Measurements from ENCODE around the gene GABRB3. TPM values are rescaled to one million over a fixed set of nuclear protein-coding genes. Genes with fewer than 3 reads are reported as not detected.

GABRB3 gene
- polyA plus RNA-seq, 1 donor from 2014 or later: 78.3 TPM

- peaks cover 34% of the 10 kb centered on the region for H3K79me2 ChIP-seq (replicated peaks; ENCODE audit: insufficient read depth, low read length)
- no peaks in the 10 kb centered on the region for H4K20me1 ChIP-seq (ENCODE audit: insufficient read depth)
- H3K9ac ChIP-seq (ENCODE audit: low read length): no peak overlapping the region
- no peaks in the 10 kb centered on the region for H3K9me3 ChIP-seq (ENCODE audit: low read length)
- H3K27me3 ChIP-seq (ENCODE audit: insufficient read depth, low read depth, low read length): no peaks in the 10 kb centered on the region
- H3K27ac ChIP-seq (ENCODE audit: low read length): no peak overlapping the region
- no peak overlapping the region for H2AFZ ChIP-seq (ENCODE audit: low read depth, low read length)
- no peaks in the 10 kb centered on the region for H3K36me3 ChIP-seq (ENCODE audit: insufficient read depth, low read length)
- TF ChIP-seq CTCF (IDR thresholded peaks at IDR 0.05; ENCODE audit: poor library complexity, severe bottlenecking) (no peak), TAF1 (IDR thresholded peaks at IDR 0.05; ENCODE audit: low read depth) (no peak), EZH2 (IDR thresholded peaks at IDR 0.05; ENCODE audit: borderline replicate concordance, insufficient read depth, low read length, poor library complexity, severe bottlenecking) (no peak), POLR2AphosphoS5 (IDR thresholded peaks at IDR 0.05) (no peak), REST (IDR thresholded peaks at IDR 0.05; ENCODE audit: borderline replicate concordance) (no peak), RAD21 (conservative IDR thresholded peaks at IDR 0.05) (no peak), MXI1 (conservative IDR thresholded peaks at IDR 0.05; ENCODE audit: poor library complexity, severe bottlenecking) (no peak), EP300 (conservative IDR thresholded peaks at IDR 0.05; ENCODE audit: poor library complexity, severe bottlenecking) (no peak), SMC3 (conservative IDR thresholded peaks at IDR 0.05; ENCODE audit: poor library complexity) (no peak)
- no peak overlapping the region for H3K4me2 ChIP-seq (ENCODE audit: low read length)
- no peak overlapping the region for H3K4me3 ChIP-seq (ENCODE audit: low read length)
- H3K9me2 ChIP-seq (ENCODE audit: insufficient read depth, low read length): no peaks in the 10 kb centered on the region
- no peaks in the 10 kb centered on the region for H3F3A ChIP-seq (ENCODE audit: insufficient read depth, low read length, poor library complexity, severe bottlenecking)
Observed at GRCh38 chr15:26690778-26691177, 82.1 kb downstream of the GABRB3 start.

- Histone ChIP-seq H3F3A (ENCODE audit: insufficient read depth, low read length, poor library complexity, severe bottlenecking) (no peaks in the 10 kb centered on the region), H3K79me2 (replicated peaks; ENCODE audit: insufficient read depth, low read length) (peaks cover 29% of the 10 kb centered on the region), H3K9me2 (ENCODE audit: insufficient read depth, low read length) (no peaks in the 10 kb centered on the region), H3K4me2 (ENCODE audit: low read length) (no peak overlapping the region), H3K9ac (ENCODE audit: low read length) (no peak overlapping the region), H3K27ac (ENCODE audit: low read length) (no peak overlapping the region), H3K36me3 (ENCODE audit: insufficient read depth, low read length) (no peaks in the 10 kb centered on the region), H2AFZ (ENCODE audit: low read depth, low read length) (no peak overlapping the region), H4K20me1 (ENCODE audit: insufficient read depth) (no peaks in the 10 kb centered on the region), H3K9me3 (ENCODE audit: low read length) (no peaks in the 10 kb centered on the region), H3K27me3 (ENCODE audit: insufficient read depth, low read depth, low read length) (no peaks in the 10 kb centered on the region), H3K4me3 (ENCODE audit: low read length) (no peak overlapping the region)
- no peak for TF ChIP-seq TAF1 (IDR thresholded peaks at IDR 0.05; ENCODE audit: low read depth)
- no peak for TF ChIP-seq CTCF (IDR thresholded peaks at IDR 0.05; ENCODE audit: poor library complexity, severe bottlenecking)
- TF ChIP-seq RAD21 (conservative IDR thresholded peaks at IDR 0.05): no peak
- TF ChIP-seq REST (IDR thresholded peaks at IDR 0.05; ENCODE audit: borderline replicate concordance): no peak
- TF ChIP-seq EP300 (conservative IDR thresholded peaks at IDR 0.05; ENCODE audit: poor library complexity, severe bottlenecking): no peak
- no peak for TF ChIP-seq SMC3 (conservative IDR thresholded peaks at IDR 0.05; ENCODE audit: poor library complexity)
- TF ChIP-seq MXI1 (conservative IDR thresholded peaks at IDR 0.05; ENCODE audit: poor library complexity, severe bottlenecking): no peak
- no peak for TF ChIP-seq EZH2 (IDR thresholded peaks at IDR 0.05; ENCODE audit: borderline replicate concordance, insufficient read depth, low read length, poor library complexity, severe bottlenecking)
- TF ChIP-seq POLR2AphosphoS5 (IDR thresholded peaks at IDR 0.05): no peak
Observed at GRCh38 chr15:26689462-26689861, 83.4 kb downstream of the GABRB3 start.
